Osteocyte (in vitro differentiated cells): ENCODE results near the gene IL1RAPL1. TPM values are rescaled to one million over a fixed set of nuclear protein-coding genes. Genes with fewer than 3 reads are reported as not detected.

Experiments used
- DNase-seq: peaks from one replicate; pipeline ENCODE4 v3.0.0; 2021; ENCODE audit warnings: mixed read lengths; ENCODE audit not compliant: unreplicated experiment; ENCODE audit errors: extremely low spot score
- H3K27ac Mint-ChIP-seq: one replicate; pipeline ENCODE4 v1.8.0; 2021; ENCODE audit warnings: mild to moderate bottlenecking, mixed read lengths; ENCODE audit not compliant: unreplicated experiment
- H3K27me3 Mint-ChIP-seq: one replicate; pipeline ENCODE4 v1.8.0; 2021; ENCODE audit warnings: mixed read lengths; ENCODE audit not compliant: unreplicated experiment
- H3K36me3 Mint-ChIP-seq: one replicate; pipeline ENCODE4 v1.8.0; 2021; ENCODE audit warnings: mixed read lengths; ENCODE audit not compliant: unreplicated experiment
- H3K4me1 Mint-ChIP-seq: one replicate; pipeline ENCODE4 v1.8.0; 2021; ENCODE audit warnings: mixed read lengths; ENCODE audit not compliant: unreplicated experiment
- H3K4me3 Mint-ChIP-seq: one replicate; pipeline ENCODE4 v1.8.0; 2021; ENCODE audit warnings: mild to moderate bottlenecking, moderate library complexity, mixed read lengths; ENCODE audit not compliant: unreplicated experiment
- H3K9me3 Mint-ChIP-seq: one replicate; pipeline ENCODE4 v1.8.0; 2021; ENCODE audit warnings: mixed read lengths; ENCODE audit not compliant: unreplicated experiment
- total RNA-seq: library from RNA; stranded (reverse); gene quantifications from 2 replicates; pipeline ENCODE4 v1.2.1, GENCODE V29; 2021
- TF ChIP-seq, protein P1 (sequence below): fragments of 200-600 bp; sonication (generic); IDR thresholded peaks from 2 replicates; pipeline ENCODE4 v1.5.0; 2021; ENCODE audit warnings: antibody characterized with exemption, mild to moderate bottlenecking, moderate library complexity

Gene IL1RAPL1
- total RNA-seq, 1 donor from 2014 or later, result not detected

- Mint-ChIP-seq H3K36me3 (no peaks in the 10 kb centered on the region), H3K4me3 (no peak overlapping the region), H3K4me1 (no peaks in the 10 kb centered on the region), H3K27me3 (no peaks in the 10 kb centered on the region), H3K9me3 (no peaks in the 10 kb centered on the region), H3K27ac (no peak overlapping the region)
- DNase-seq, result no peak
- TF ChIP-seq, protein P1, sequence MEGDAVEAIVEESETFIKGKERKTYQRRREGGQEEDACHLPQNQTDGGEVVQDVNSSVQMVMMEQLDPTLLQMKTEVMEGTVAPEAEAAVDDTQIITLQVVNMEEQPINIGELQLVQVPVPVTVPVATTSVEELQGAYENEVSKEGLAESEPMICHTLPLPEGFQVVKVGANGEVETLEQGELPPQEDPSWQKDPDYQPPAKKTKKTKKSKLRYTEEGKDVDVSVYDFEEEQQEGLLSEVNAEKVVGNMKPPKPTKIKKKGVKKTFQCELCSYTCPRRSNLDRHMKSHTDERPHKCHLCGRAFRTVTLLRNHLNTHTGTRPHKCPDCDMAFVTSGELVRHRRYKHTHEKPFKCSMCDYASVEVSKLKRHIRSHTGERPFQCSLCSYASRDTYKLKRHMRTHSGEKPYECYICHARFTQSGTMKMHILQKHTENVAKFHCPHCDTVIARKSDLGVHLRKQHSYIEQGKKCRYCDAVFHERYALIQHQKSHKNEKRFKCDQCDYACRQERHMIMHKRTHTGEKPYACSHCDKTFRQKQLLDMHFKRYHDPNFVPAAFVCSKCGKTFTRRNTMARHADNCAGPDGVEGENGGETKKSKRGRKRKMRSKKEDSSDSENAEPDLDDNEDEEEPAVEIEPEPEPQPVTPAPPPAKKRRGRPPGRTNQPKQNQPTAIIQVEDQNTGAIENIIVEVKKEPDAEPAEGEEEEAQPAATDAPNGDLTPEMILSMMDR, result no peak
Measured at GRCh38 chrX:29869837-29870236, 1282.6 kb downstream of the IL1RAPL1 start.

DNA sequence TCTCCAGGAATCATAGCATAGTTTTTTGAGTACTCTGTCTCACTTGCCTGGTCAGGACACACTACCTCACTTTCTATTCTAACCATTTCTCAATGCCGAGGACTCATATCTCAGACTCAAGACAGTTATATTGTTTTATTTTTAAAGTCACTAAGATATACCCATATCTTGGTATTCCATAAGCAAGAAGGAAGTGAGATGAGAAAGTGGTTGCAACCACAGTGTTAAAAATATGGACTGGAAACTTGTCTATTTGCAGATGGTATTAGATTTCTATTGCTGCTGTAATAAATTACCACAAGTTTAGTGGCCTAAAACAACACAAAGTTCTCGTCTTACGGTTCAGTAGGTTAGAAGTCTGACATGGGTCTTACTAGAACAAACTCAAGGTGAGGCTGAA lies 1283.4 kb downstream of the IL1RAPL1 start:
- no peak overlapping the region for H3K4me3 Mint-ChIP-seq
- no peaks in the 10 kb centered on the region for H3K9me3 Mint-ChIP-seq
- no peaks in the 10 kb centered on the region for H3K36me3 Mint-ChIP-seq
- no peaks in the 10 kb centered on the region for H3K27me3 Mint-ChIP-seq
- DNase-seq, result no peak
- TF ChIP-seq, protein P1, result no peak
- H3K27ac Mint-ChIP-seq, result no peak overlapping the region
- no peaks in the 10 kb centered on the region for H3K4me1 Mint-ChIP-seq

DNA sequence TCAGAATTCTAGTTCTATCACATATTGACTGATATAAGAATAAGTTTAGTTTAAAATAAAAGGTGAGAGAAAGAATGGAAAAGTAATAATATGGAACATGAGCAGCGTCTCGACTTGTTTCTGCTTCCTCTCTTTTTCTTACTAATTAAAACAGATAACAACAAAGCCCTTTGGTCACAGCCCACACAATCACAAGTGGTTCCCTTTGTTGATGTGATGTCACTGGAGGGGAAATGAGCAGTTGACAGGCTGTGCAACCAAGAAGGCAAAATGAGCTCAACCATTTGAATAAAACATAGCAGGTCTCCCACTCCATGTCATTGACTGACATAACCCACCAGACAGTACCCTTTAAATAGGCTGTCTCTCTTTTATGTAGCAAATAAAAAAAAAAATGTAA lies 1285.6 kb downstream of the IL1RAPL1 start:
- no peaks in the 10 kb centered on the region for H3K4me1 Mint-ChIP-seq

DNA sequence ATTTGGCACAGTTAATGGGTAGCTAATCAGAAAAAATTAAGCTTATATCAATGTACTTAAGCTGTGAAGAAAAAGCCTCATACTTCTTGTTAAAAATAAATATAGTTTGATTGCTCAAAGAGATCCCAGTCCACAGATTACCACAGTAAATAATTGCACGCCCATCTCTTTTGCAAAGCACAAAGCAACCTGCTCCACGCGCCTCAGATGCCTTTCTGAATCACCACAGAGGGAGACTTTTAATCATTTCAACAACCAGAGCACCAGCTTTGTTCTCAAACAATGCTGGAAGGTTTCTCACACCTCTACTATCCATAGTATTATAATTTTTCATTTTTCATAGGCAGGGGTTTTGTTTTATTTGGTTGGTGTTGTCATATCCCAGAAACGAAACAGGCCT lies 1289.5 kb downstream of the IL1RAPL1 start:
- TF ChIP-seq, protein P1, result no peak
- H3K4me1 Mint-ChIP-seq, result no peaks in the 10 kb centered on the region
- no peaks in the 10 kb centered on the region for H3K9me3 Mint-ChIP-seq
- DNase-seq, result no peak
- no peaks in the 10 kb centered on the region for H3K27me3 Mint-ChIP-seq
- no peak overlapping the region for H3K27ac Mint-ChIP-seq
- no peaks in the 10 kb centered on the region for H3K36me3 Mint-ChIP-seq
- no peak overlapping the region for H3K4me3 Mint-ChIP-seq

More for the DNA sequence above, 1285.6 kb downstream of the IL1RAPL1 start:
- H3K36me3 Mint-ChIP-seq, result no peaks in the 10 kb centered on the region
- TF ChIP-seq, protein P1, result no peak
- no peak overlapping the region for H3K4me3 Mint-ChIP-seq
- no peak for DNase-seq
- H3K9me3 Mint-ChIP-seq, result no peaks in the 10 kb centered on the region
- no peaks in the 10 kb centered on the region for H3K27me3 Mint-ChIP-seq
- no peak overlapping the region for H3K27ac Mint-ChIP-seq

DNA sequence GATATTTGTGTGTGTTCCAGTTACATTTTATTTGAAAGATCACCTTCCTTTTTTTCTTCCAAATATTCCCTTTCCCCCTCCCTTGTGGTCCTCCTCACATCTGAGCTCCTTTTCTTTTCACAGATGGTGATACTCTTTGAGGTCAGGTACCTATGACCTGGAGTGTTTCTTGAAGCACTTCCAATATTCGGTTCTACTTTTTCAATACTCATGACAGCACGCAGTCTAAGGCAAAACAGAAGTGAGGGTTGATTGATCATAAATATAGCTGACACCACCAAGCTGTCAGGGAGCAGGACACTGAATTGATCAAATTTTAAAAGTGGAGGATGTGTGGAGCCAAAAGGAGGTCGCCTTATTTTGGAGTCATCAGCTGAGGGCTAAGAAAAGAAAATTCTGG lies 1293.7 kb downstream of the IL1RAPL1 start:
- H3K27ac Mint-ChIP-seq, result no peak overlapping the region
- H3K9me3 Mint-ChIP-seq, result no peaks in the 10 kb centered on the region
- no peak for DNase-seq
- no peaks in the 10 kb centered on the region for H3K27me3 Mint-ChIP-seq
- no peak overlapping the region for H3K4me3 Mint-ChIP-seq
- TF ChIP-seq, protein P1, result no peak
- no peaks in the 10 kb centered on the region for H3K36me3 Mint-ChIP-seq
- H3K4me1 Mint-ChIP-seq, result no peaks in the 10 kb centered on the region
